GM21367 (cell line): ENCODE data around the gene PPIL1.
"Not testable (repeated sequence)": the region's sequence is repeated elsewhere in the genome, so short reads cannot be mapped to it uniquely, and the experiment has no call there.

Experiments used
- ATAC-seq: cut with Tn5 transposase; IDR thresholded peaks from one replicate; pipeline ENCODE4 v1.9.1; 2021; ENCODE audit not compliant: unreplicated experiment

The PPIL1 gene

GRCh38 chr6:36817176-36817817 lies 57.3 kb downstream of the PPIL1 start:
- ATAC-seq: no peak

GRCh38 chr6:36815962-36816735 lies 58.5 kb downstream of the PPIL1 start:
- ATAC-seq: no peak

- ATAC-seq: no peak
Observed at GRCh38 chr6:36814249-36814648, 60.4 kb downstream of the PPIL1 start.

- ATAC-seq: no peak
Observed at GRCh38 chr6:36813526-36813925, 61.1 kb downstream of the PPIL1 start.

- not testable (repeated sequence) for ATAC-seq
Observed at GRCh38 chr6:36813047-36813446, 61.6 kb downstream of the PPIL1 start.

GRCh38 chr6:36809941-36810803 lies 64.4 kb downstream of the PPIL1 start:
- no peak for ATAC-seq

GRCh38 chr6:36809156-36809555 lies 65.4 kb downstream of the PPIL1 start:
- ATAC-seq: no peak

- no peak for ATAC-seq
Observed at GRCh38 chr6:36808634-36809033, 66.0 kb downstream of the PPIL1 start.

- no peak for ATAC-seq
Observed at GRCh38 chr6:36807750-36808149, 66.9 kb downstream of the PPIL1 start.

- ATAC-seq: no peak
Observed at GRCh38 chr6:36807143-36807542, 67.5 kb downstream of the PPIL1 start.

GRCh38 chr6:36805917-36806316 lies 68.7 kb downstream of the PPIL1 start:
- no peak for ATAC-seq

- ATAC-seq: no peak
Observed at GRCh38 chr6:36805096-36805797, 69.4 kb downstream of the PPIL1 start.
